K562 (cell line): ENCODE measurements around the gene CLDN14. TPM values are rescaled to one million over a fixed set of nuclear protein-coding genes. Genes with fewer than 3 reads are reported as not detected.

Source experiments
- ATAC-seq: fragments of 200-7000 bp; cut with Tn5 transposase; 3 replicates; pipeline ENCODE4 v1.9.1; 2020; ENCODE audit warnings: moderate library complexity
- BruUV-seq: library from RNA; stranded (reverse); fragments of 400-500 nt; replicated peaks from 2 replicates; lab custom pipeline; 2021; lab: Mats Ljungman, UMichigan
- CTCF ChIA-PET: fragments of 300-600 bp; formaldehyde crosslinking; extraction: SDS; loops from one replicate; lab custom pipeline; 2021; ENCODE audit warnings: low intra/inter-chr PET ratio; lab: Yijun Ruan, JAX
- POLR2A ChIA-PET: fragments of 300-600, 350-650 bp; sonication (Branson Sonifier 250); formaldehyde crosslinking; extraction: SDS; loops from one replicate; lab custom pipeline; 2021; ENCODE audit warnings: antibody characterized with exemption, inconsistent platforms; lab: Yijun Ruan, JAX
- DNase-seq, 4 experiments: peaks; one replicate each; pipeline versions ENCODE4 v3.0.0 to v3.0.0-alpha.2; 2011 to 2018; ENCODE audit warnings: low spot score in 3 of 4, mixed read lengths in 3 of 4; ENCODE audit errors: extremely low read depth in 1 of 4
- FAIRE-seq: peaks from 2 replicates; lab custom pipeline; 2011; peaks lifted over from hg19 to GRCh38; lab: Jason Lieb, UNC
- H2AFZ ChIP-seq: 2 replicates; pipeline ENCODE4 v1.6.0; 2011; ENCODE audit warnings: low read depth, low read length, control low read depth, inconsistent platforms
- H3K27ac ChIP-seq: fragments of 200-600 bp; 3 replicates; pipeline ENCODE4 v1.8.0; 2011; ENCODE audit warnings: low read depth, mild to moderate bottlenecking, control low read depth, inconsistent platforms, low read length, moderate library complexity, mixed read lengths; ENCODE audit errors: extremely low read depth
- H3K27me3 ChIP-seq, 2 experiments: fragments of 300-600 bp in 1 of 2; 2 replicates in 1 of 2; 3 replicates in 1 of 2; pipeline versions ENCODE4 v1.6.0 to v1.8.0; 2011; ENCODE audit warnings: inconsistent platforms in 2 of 2, low read length in 2 of 2, mild to moderate bottlenecking in 1 of 2, mixed read lengths in 1 of 2, moderate library complexity in 1 of 2; ENCODE audit not compliant: control insufficient read depth in 2 of 2, insufficient read depth in 2 of 2
- H3K36me3 ChIP-seq: fragments of 300-600 bp; 3 replicates; pipeline ENCODE4 v1.8.0; 2011; ENCODE audit warnings: mild to moderate bottlenecking, low read length, inconsistent platforms; ENCODE audit not compliant: control insufficient read depth, insufficient read depth
- H3K4me1 ChIP-seq, 2 experiments: fragments of 200-600 bp in 1 of 2; replicated peaks in 1 of 2; 2 replicates in 1 of 2; 3 replicates in 1 of 2; pipeline versions ENCODE4 v1.5.1 to v1.8.0; 2011; ENCODE audit warnings: inconsistent platforms in 2 of 2, low read length in 2 of 2, mild to moderate bottlenecking in 1 of 2, mixed read lengths in 1 of 2, moderate library complexity in 1 of 2; ENCODE audit not compliant: control insufficient read depth in 2 of 2, insufficient read depth in 2 of 2
- H3K4me2 ChIP-seq: 2 replicates; pipeline ENCODE4 v1.6.1; 2011; ENCODE audit warnings: low read length, control low read depth, inconsistent platforms, mixed read lengths; ENCODE audit not compliant: insufficient read depth
- H3K4me3 ChIP-seq: fragments of 200-600 bp; sonication (generic), shearing (Covaris generic); 2 replicates; pipeline ENCODE4 v1.5.1; 2016; ENCODE audit warnings: control low read depth, inconsistent platforms
- H3K79me2 ChIP-seq: fragments of 200-600 bp; 3 replicates; pipeline ENCODE4 v1.8.0; 2011; ENCODE audit warnings: low read length, inconsistent platforms; ENCODE audit not compliant: control insufficient read depth, insufficient read depth
- H3K9ac ChIP-seq, 2 experiments: 2 replicates each; pipeline versions ENCODE4 v1.6.0 to v1.6.1; 2011; ENCODE audit warnings: low read depth in 2 of 2, low read length in 2 of 2, control low read depth in 1 of 2, inconsistent platforms in 1 of 2, mild to moderate bottlenecking in 1 of 2, mixed read lengths in 1 of 2; ENCODE audit not compliant: insufficient read depth in 1 of 2
- H3K9me1 ChIP-seq: one replicate; pipeline ENCODE4 v1.6.0; 2011; ENCODE audit warnings: inconsistent platforms, mild to moderate bottlenecking, low read length, moderate library complexity; ENCODE audit not compliant: control insufficient read depth, insufficient read depth
- H3K9me3 ChIP-seq: replicated peaks from 2 replicates; pipeline ENCODE4 v1.5.1; 2011; ENCODE audit warnings: low read depth, low read length, inconsistent platforms; ENCODE audit not compliant: control insufficient read depth, insufficient read depth
- H4K20me1 ChIP-seq: replicated peaks from 2 replicates; pipeline ENCODE4 v1.6.1; 2011; ENCODE audit warnings: low read length, inconsistent platforms, mixed read lengths; ENCODE audit not compliant: control insufficient read depth, insufficient read depth
- ARID2 ChIP-seq: fragments of 450-650 bp; IDR thresholded peaks from 2 replicates; pipeline ENCODE4 v1.6.1; 2017; ENCODE audit warnings: antibody characterized with exemption, mild to moderate bottlenecking
- E2F3 ChIP-seq: fragments of 250-450 bp; sonication (Bioruptor Pico); IDR thresholded peaks from 2 replicates; pipeline ENCODE4 v1.4.0; 2020; ENCODE audit warnings: mild to moderate bottlenecking
- ELK1 ChIP-seq: sonication (generic); formaldehyde crosslinking; IDR thresholded peaks from 2 replicates; pipeline ENCODE4 v1.8.1; 2022; ENCODE audit warnings: missing genetic modification reagents
- GMEB1 ChIP-seq: fragments of 250-450 bp; sonication (Bioruptor Pico); IDR thresholded peaks from 2 replicates; pipeline ENCODE4 v1.4.0; 2020; ENCODE audit warnings: mild to moderate bottlenecking
- HDAC2 ChIP-seq: fragments of 450-650 bp; IDR thresholded peaks from 2 replicates; pipeline ENCODE4 v1.6.1; 2016; ENCODE audit warnings: mild to moderate bottlenecking
- HMBOX1 ChIP-seq: sonication (generic); IDR thresholded peaks from 2 replicates; pipeline ENCODE4 v1.6.1; 2016
- HOXB6 ChIP-seq: fragments of 250-450 bp; sonication (Bioruptor Pico); IDR thresholded peaks from 2 replicates; pipeline ENCODE4 v1.5.1; 2022; ENCODE audit warnings: mild to moderate bottlenecking, borderline replicate concordance
- JUN ChIP-seq, 2 experiments: sonication (generic) in 1 of 2; formaldehyde crosslinking in 1 of 2; IDR thresholded peaks; 2 replicates each; pipeline versions ENCODE4 v1.6.1 to v1.8.0; 2012 to 2022; ENCODE audit warnings: borderline replicate concordance in 2 of 2, mild to moderate bottlenecking in 2 of 2, improper control_type of control experiment in 1 of 2, low read depth in 1 of 2, low read length in 1 of 2, missing genetic modification reagents in 1 of 2
- KDM2B ChIP-seq: fragments of 250-450 bp; sonication (Bioruptor Pico); IDR thresholded peaks from 2 replicates; pipeline ENCODE4 v1.8.0; 2021; ENCODE audit warnings: mild to moderate bottlenecking, moderate library complexity
- PYGO2 ChIP-seq: fragments of 450-650 bp; IDR thresholded peaks from 2 replicates; pipeline ENCODE4 v1.6.1; 2016; ENCODE audit warnings: mild to moderate bottlenecking, missing genetic modification characterization, moderate library complexity, missing compliant biosample characterization
- TGIF2 ChIP-seq: sonication (generic); formaldehyde crosslinking; IDR thresholded peaks from 2 replicates; pipeline ENCODE4 v1.8.1; 2022; ENCODE audit warnings: mild to moderate bottlenecking, missing genetic modification reagents, moderate library complexity
- ZNF263 ChIP-seq: sonication (generic); formaldehyde crosslinking; IDR thresholded peaks from 2 replicates; pipeline ENCODE4 v1.8.0; 2022; ENCODE audit warnings: mild to moderate bottlenecking, missing genetic modification reagents, borderline replicate concordance
- ZNF324 ChIP-seq: fragments of 250-450 bp; sonication (Bioruptor Pico); IDR thresholded peaks from 2 replicates; pipeline ENCODE4 v1.4.0; 2020; ENCODE audit warnings: mild to moderate bottlenecking
- ZNF431 ChIP-seq: sonication (generic); formaldehyde crosslinking; IDR thresholded peaks from 2 replicates; pipeline ENCODE4 v1.8.0; 2022; ENCODE audit warnings: mild to moderate bottlenecking, missing genetic modification reagents
- ZNF444 ChIP-seq: fragments of 250-450 bp; sonication (Bioruptor Pico); IDR thresholded peaks from 2 replicates; pipeline ENCODE4 v1.4.0; 2020; ENCODE audit warnings: mild to moderate bottlenecking, moderate library complexity
- ZNF764 ChIP-seq: fragments of 250-450 bp; sonication (Bioruptor Pico); IDR thresholded peaks from 2 replicates; pipeline ENCODE4 v1.4.0; 2020; ENCODE audit warnings: low read depth, mild to moderate bottlenecking, moderate library complexity
- WGBS: fragments of 100-300 bp; shearing (Covaris generic); methylation state at CpG from one replicate; pipeline ENCODE4 v1.1.6; 2016; ENCODE audit warnings: low coverage, mixed read lengths; ENCODE audit not compliant: insufficient coverage; ENCODE audit errors: missing lambda C conversion rate; 5-methylcytosine and 5-hydroxymethylcytosine counted together
- in situ Hi-C: fragments of 300-500 bp; cut with MboI; formaldehyde crosslinking; loops from 4 replicates; pipeline ENCODE4 v1.15.0; 2018; ENCODE audit warnings: inconsistent platforms, mixed read lengths
- intact Hi-C: fragments of 100-400 bp; cut with micrococcal nuclease; formaldehyde crosslinking; loops from 2 replicates; pipeline ENCODE4 v1.14.2; 2022
- polyA plus RNA-seq, 8 experiments: library from polyadenylated mRNA; depleted of rRNA in 4 of 8; stranded (reverse) in 5 of 8; unstranded in 3 of 8; fragments of >200 nt; fragmentation: Nextera tagmentation in 2 of 8; fragmentation: Illumina TruSeq in 1 of 8; extraction: Ambion mirVana in 2 of 8; extraction: Trizol in 1 of 8; gene quantifications; 2 replicates each; pipeline versions ENCODE4 v1.2.1 to v1.2.3, GENCODE V29; 2011 to 2014; ENCODE audit warnings: inconsistent platforms in 1 of 8, missing spikeins in 1 of 8
- total RNA-seq, 7 experiments: library from RNA; depleted of rRNA in 6 of 7; stranded (reverse); fragments of >200 nt in 6 of 7; fragmentation: Illumina TruSeq in 2 of 7; extraction: Trizol in 2 of 7; gene quantifications; 2 replicates each; pipeline versions ENCODE4 v1.2.1 to v1.2.3, GENCODE V29; 2011 to 2021; ENCODE audit warnings: low replicate concordance in 1 of 7

Gene CLDN14
- total and polyA plus RNA-seq, 9 of the 15 experiments (the other 6 are each of a cell fraction or from before 2014, with no cell fraction given): not detected

- H2AFZ ChIP-seq: no peak overlapping the region; the same call in 1 of the 2 replicates
- peaks cover 7 to 13% of the 10 kb centered on the region in 2 experiments; a peak in 4 of 5 replicates for H3K4me1 ChIP-seq
- H3K27ac ChIP-seq: no peak overlapping the region
- H3K36me3 ChIP-seq: peaks cover 9% of the 10 kb centered on the region; the same call in 1 of the 3 replicates
- ChIA-PET CTCF (interaction anchor here (0.6 to 1.5 kb wide), 3 partner anchors 495 to 513 kb away, joined by 3 to 6 read pairs (median 4); no protein-coding TSS in a partner anchor), POLR2A (interaction anchor here (0.7 to 0.8 kb wide), 2 partner anchors 9 to 260 kb away, joined by 3 to 6 read pairs; no protein-coding TSS in a partner anchor)
- H3K4me3 ChIP-seq: no peak overlapping the region
- H4K20me1 ChIP-seq: peaks cover 14% of the 10 kb centered on the region
- peak; percentile 67 for FAIRE-seq
- H3K9me3 ChIP-seq: no peaks in the 10 kb centered on the region
- intact Hi-C loops (loop anchor here (5.0 kb wide), 3 partner anchors 50 to 80 kb away; no protein-coding TSS in a partner anchor), in situ Hi-C loops (no loop called here)
- no peak overlapping the region; the same call in 1 of the 2 replicates for H3K4me2 ChIP-seq
- 31% methylated on average over 26 of the region's 28 CpGs for WGBS
- H3K9ac ChIP-seq: 0 out of 4 replicates have a peak overlapping the region, but pooled peaks of 1 of the 2 experiments have one; percentile 12
- peak; percentile 85 to 90 (median 90) for DNase-seq
- peak; percentile 86 for ATAC-seq
- H3K79me2 ChIP-seq: no peaks in the 10 kb centered on the region
- H3K9me1 ChIP-seq: peaks cover 10% of the 10 kb centered on the region
- BruUV-seq: no TSS peak
- no peaks in the 10 kb centered on the region for H3K27me3 ChIP-seq
- no peak for TF ChIP-seq TGIF2
- TF ChIP-seq HDAC2: no peak
- no peak for TF ChIP-seq ZNF263 (CRISPR knock-in tag)
- TF ChIP-seq ELK1 (CRISPR knock-in tag): no peak
- no peak for TF ChIP-seq ZNF764
- TF ChIP-seq HMBOX1: no peak
- no peak for TF ChIP-seq KDM2B (CRISPR knock-in tag)
- no peak for TF ChIP-seq GMEB1
- TF ChIP-seq JUN (IDR thresholded peaks at IDR 0.05; ENCODE audit: borderline replicate concordance, low read depth, low read length): no peak
- TF ChIP-seq JUN (CRISPR knock-in tag; IDR thresholded peaks at IDR 0.05; ENCODE audit: borderline replicate concordance): no peak
- no peak for TF ChIP-seq ZNF431 (CRISPR knock-in tag)
- peak; percentile 54; the same call in 1 of the 2 replicates for TF ChIP-seq ARID2
- TF ChIP-seq ZNF444 (CRISPR knock-in tag): no peak
- TF ChIP-seq HOXB6 (CRISPR knock-in tag): no peak
- no peak for TF ChIP-seq PYGO2
- TF ChIP-seq ZNF324 (CRISPR knock-in tag): no peak
- no peak for TF ChIP-seq E2F3 (CRISPR knock-in tag)
Observed at GRCh38 chr21:36422279-36423098, 57.4 kb downstream of the CLDN14 start.
